ENCODE data around the gene CCNK.

DNA sequence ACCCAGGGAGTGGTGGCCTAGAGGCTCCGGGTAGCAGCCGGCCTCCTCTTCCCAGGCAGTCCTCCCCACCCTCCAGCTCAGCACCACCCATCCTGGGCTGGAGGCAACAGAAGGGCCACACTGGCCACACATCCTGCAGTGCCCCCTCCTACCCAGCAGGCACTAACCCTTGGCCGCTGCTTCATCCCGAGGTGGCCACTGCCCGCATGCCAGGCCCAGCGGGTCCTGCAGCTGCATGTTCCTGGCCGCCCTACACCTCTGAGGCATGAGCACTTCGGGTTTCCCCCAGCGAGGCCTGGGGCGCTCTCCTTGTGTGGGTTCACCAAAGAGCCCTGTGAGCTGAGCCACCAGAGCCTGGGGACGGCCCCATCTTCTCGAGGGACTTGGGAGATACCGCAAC is 61.4 kb downstream of the CCNK start:
- TF ChIP-seq POLR2A (IDR thresholded peaks at IDR 0.05), result no peak
- TF ChIP-seq, protein P1, sequence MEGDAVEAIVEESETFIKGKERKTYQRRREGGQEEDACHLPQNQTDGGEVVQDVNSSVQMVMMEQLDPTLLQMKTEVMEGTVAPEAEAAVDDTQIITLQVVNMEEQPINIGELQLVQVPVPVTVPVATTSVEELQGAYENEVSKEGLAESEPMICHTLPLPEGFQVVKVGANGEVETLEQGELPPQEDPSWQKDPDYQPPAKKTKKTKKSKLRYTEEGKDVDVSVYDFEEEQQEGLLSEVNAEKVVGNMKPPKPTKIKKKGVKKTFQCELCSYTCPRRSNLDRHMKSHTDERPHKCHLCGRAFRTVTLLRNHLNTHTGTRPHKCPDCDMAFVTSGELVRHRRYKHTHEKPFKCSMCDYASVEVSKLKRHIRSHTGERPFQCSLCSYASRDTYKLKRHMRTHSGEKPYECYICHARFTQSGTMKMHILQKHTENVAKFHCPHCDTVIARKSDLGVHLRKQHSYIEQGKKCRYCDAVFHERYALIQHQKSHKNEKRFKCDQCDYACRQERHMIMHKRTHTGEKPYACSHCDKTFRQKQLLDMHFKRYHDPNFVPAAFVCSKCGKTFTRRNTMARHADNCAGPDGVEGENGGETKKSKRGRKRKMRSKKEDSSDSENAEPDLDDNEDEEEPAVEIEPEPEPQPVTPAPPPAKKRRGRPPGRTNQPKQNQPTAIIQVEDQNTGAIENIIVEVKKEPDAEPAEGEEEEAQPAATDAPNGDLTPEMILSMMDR (IDR thresholded peaks at IDR 0.05), result no peak
